Measurements from ENCODE around the gene KRT79.

Gene KRT79

GRCh38 chr12:52847335-52848102, 13.4 kb upstream of the KRT79 start:
- peaks cover under 1% of the 10 kb centered on the region for H3K4me1 Mint-ChIP-seq (ENCODE audit: low read depth)
- H3K27ac Mint-ChIP-seq = no peak overlapping the region
- H3K9me3 Mint-ChIP-seq (ENCODE audit: low read depth) = no peaks in the 10 kb centered on the region
- H3K36me3 Mint-ChIP-seq = no peaks in the 10 kb centered on the region
- H3K4me3 Mint-ChIP-seq = no peak overlapping the region
- no peaks in the 10 kb centered on the region for H3K27me3 Mint-ChIP-seq

- Mint-ChIP-seq H3K9me3 (ENCODE audit: low read depth) (no peaks in the 10 kb centered on the region), H3K4me3 (no peak overlapping the region), H3K36me3 (no peaks in the 10 kb centered on the region), H3K27ac (no peak overlapping the region), H3K27me3 (no peaks in the 10 kb centered on the region), H3K4me1 (ENCODE audit: low read depth) (peaks cover 6% of the 10 kb centered on the region)
Measured at GRCh38 chr12:52846356-52846970, 12.4 kb upstream of the KRT79 start.

- H3K27ac Mint-ChIP-seq = no peak overlapping the region
- H3K4me1 Mint-ChIP-seq (ENCODE audit: low read depth) = peaks cover 6% of the 10 kb centered on the region
- H3K9me3 Mint-ChIP-seq (ENCODE audit: low read depth) = no peaks in the 10 kb centered on the region
- H3K27me3 Mint-ChIP-seq = no peaks in the 10 kb centered on the region
- no peaks in the 10 kb centered on the region for H3K36me3 Mint-ChIP-seq
- H3K4me3 Mint-ChIP-seq = no peak overlapping the region
Measured at GRCh38 chr12:52845946-52846345, 11.8 kb upstream of the KRT79 start.

DNA sequence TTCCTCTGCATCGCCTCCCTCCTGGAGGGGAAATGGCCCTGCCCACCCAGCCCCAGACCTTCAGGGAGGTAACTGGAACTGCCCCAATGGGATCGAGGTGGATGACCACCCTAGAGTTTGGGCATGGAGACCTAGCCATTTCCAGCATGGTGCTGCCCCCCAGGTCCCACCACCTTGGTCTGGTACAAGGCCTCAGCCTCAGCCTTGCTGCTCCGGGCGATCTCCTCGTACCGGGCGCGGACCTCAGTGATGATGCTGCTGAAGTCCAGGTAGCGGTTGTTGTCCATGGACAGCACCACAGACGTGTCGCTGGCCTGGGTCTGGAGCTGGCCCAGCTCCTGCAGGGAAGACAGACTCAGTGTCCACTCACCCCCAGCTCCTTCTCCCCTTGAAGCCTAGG, 10.3 kb upstream of the KRT79 start:
- Mint-ChIP-seq H3K27ac (no peak overlapping the region), H3K9me3 (ENCODE audit: low read depth) (no peaks in the 10 kb centered on the region), H3K36me3 (no peaks in the 10 kb centered on the region)

GRCh38 chr12:52839436-52840105, 5.5 kb upstream of the KRT79 start:
- H3K4me1 Mint-ChIP-seq (ENCODE audit: low read depth) = peaks cover 50% of the 10 kb centered on the region
- peak overlapping the region; percentile 51 for H3K27ac Mint-ChIP-seq
- no peaks in the 10 kb centered on the region for H3K27me3 Mint-ChIP-seq
- no peaks in the 10 kb centered on the region for H3K9me3 Mint-ChIP-seq (ENCODE audit: low read depth)
- H3K36me3 Mint-ChIP-seq = no peaks in the 10 kb centered on the region
- no peak overlapping the region for H3K4me3 Mint-ChIP-seq

More for the DNA sequence above, 10.3 kb upstream of the KRT79 start:
- H3K27me3 Mint-ChIP-seq = no peaks in the 10 kb centered on the region
- no peak overlapping the region for H3K4me3 Mint-ChIP-seq
- peaks cover 6% of the 10 kb centered on the region for H3K4me1 Mint-ChIP-seq (ENCODE audit: low read depth)

GRCh38 chr12:52838609-52839435, 4.7 kb upstream of the KRT79 start:
- H3K4me3 Mint-ChIP-seq = no peak overlapping the region
- no peaks in the 10 kb centered on the region for H3K27me3 Mint-ChIP-seq
- no peaks in the 10 kb centered on the region for H3K9me3 Mint-ChIP-seq (ENCODE audit: low read depth)
- peak overlapping the region; percentile 71 for H3K27ac Mint-ChIP-seq
- peaks cover 52% of the 10 kb centered on the region for H3K4me1 Mint-ChIP-seq (ENCODE audit: low read depth)
- H3K36me3 Mint-ChIP-seq = no peaks in the 10 kb centered on the region

DNA sequence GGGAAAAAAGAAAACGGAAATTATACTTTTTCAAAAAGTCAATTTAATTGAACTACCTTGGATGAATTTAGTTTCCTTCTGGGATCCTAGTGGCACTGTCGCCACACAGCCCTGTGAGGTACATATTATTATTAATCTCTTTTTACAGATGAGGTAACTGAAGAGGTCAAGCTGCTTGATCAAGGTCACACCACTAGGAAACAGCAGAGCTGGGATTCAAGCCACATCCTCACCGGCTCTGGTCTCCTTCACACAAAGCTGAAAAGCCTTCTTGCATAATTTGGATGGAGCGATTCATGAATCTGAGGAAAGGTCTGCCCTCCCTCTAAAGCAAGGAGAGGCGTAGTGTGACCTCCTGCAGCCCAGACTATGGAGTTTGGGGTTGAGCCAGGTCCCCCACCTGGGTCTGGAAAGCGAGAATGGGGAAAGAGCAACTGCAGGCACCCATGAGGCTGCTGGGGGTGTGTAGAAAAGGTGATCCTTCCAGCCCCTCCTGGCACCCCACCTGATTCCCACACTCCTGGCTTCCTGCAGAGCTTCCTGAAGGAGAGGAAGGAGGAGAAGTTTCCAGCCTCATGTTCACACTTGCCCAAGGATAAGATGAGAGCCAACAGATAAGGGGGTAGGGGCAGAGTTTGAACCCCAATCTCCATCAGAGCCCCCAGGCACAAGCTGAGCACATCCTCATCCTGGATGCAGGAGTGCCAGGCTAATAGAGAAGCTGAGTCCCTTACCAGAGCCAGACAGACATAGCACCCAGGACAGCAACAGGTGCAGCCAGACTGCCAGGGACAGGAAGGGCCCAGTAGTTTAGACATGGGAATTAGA, 3.9 kb upstream of the KRT79 start:
- Mint-ChIP-seq H3K27me3 (no peaks in the 10 kb centered on the region), H3K36me3 (no peaks in the 10 kb centered on the region), H3K27ac (peak overlapping the region; percentile 99), H3K4me1 (ENCODE audit: low read depth) (peaks cover 52% of the 10 kb centered on the region), H3K9me3 (ENCODE audit: low read depth) (no peaks in the 10 kb centered on the region), H3K4me3 (no peak overlapping the region)

DNA sequence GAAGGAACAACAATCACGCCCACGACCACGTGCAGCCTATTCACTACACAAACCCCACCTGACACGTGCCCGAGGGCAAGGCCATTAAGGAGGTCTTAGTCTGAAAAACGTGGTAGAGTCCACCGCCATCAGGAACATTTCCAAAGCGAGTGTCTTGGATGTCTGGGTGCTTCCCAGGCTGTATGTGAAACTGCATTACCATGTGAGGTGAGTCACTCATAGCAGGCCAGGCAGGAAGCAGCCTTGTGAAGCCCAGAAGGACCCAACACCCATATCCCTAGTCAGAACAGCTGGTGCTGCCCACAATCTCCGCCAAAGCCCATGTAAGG, 3.3 kb upstream of the KRT79 start:
- Mint-ChIP-seq H3K9me3 (ENCODE audit: low read depth) (no peaks in the 10 kb centered on the region), H3K4me3 (peak overlapping the region; percentile 49), H3K36me3 (no peaks in the 10 kb centered on the region), H3K27ac (peak overlapping the region; percentile 99), H3K4me1 (ENCODE audit: low read depth) (peaks cover 50% of the 10 kb centered on the region), H3K27me3 (no peaks in the 10 kb centered on the region)

DNA sequence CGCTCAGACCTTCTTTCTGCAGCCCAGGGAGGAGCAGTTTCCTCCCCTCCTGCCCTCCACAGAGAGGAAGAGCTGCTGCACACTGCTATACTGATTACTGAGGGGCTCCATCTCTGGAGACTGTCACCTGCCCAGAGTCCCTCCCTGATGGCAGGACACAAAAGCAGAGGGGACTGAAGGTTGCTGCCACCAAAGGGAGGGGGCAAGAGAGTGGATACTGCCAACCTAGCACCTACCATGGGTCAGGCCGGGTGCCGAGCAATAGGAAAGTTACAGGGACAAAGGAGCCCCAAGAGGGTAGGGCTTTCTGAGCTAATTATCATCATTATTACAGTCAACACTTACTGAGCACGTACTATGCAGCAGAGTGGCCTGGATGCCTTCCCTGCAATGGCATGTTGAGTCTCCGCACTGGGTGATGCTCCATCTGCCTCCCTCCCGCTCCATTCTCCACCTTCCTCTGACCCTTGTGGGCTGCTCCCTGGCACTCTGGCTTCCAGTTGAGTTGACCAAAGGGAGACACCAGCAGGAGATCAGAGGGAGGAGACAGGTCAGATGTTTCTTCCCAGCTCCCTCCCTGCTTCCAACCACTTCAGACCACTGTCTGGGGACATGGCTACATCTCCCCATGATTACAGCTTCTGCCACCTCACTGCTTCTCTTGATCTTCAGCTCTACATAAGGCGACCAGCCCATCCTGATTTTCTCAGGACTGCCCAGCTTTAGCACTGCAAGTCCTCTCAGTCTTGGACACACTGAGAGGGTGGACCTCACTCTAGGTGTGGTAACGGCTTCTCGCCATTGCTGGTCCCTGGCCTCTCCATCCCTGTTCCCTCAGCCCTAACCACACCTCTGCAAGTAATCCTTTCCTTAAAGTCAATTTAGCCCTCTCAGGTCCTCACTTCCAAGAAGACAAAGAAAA, 2.6 kb upstream of the KRT79 start:
- H3K27me3 Mint-ChIP-seq = no peaks in the 10 kb centered on the region
- H3K4me1 Mint-ChIP-seq (ENCODE audit: low read depth) = peaks cover 46% of the 10 kb centered on the region
- H3K4me3 Mint-ChIP-seq = peak overlapping the region; percentile 58
- H3K9me3 Mint-ChIP-seq (ENCODE audit: low read depth) = no peaks in the 10 kb centered on the region
- peak overlapping the region; percentile 99 for H3K27ac Mint-ChIP-seq
- no peaks in the 10 kb centered on the region for H3K36me3 Mint-ChIP-seq

DNA sequence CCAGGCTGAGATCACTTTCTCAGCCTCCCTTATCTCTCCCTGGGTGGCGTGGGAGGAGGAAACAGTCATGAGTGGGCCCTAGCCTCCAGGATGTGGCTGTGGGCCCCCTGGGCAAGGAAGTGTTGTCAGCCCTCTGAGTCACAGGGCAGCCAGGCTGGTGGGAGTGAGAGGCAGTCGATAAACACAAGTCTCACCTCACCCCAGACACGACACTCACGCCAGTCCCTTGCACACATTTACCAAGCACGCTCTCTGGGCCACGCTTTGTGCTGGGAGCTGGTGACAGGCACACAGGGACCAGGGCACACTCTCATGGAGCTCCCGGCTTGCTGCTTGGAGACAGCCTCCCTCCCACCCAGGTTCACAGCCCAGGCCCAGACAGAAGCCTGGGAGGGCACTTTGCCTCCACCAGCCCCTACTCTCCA, 1.9 kb upstream of the KRT79 start:
- Mint-ChIP-seq H3K4me1 (ENCODE audit: low read depth) (peaks cover 46% of the 10 kb centered on the region), H3K36me3 (no peaks in the 10 kb centered on the region), H3K27ac (peak overlapping the region; percentile 99), H3K9me3 (ENCODE audit: low read depth) (no peaks in the 10 kb centered on the region), H3K4me3 (peak overlapping the region; percentile 58), H3K27me3 (no peaks in the 10 kb centered on the region)

GRCh38 chr12:52835271-52836041, 1.3 kb upstream of the KRT79 start:
- Mint-ChIP-seq H3K36me3 (no peaks in the 10 kb centered on the region), H3K27ac (peak overlapping the region; percentile 99), H3K4me3 (peak overlapping the region; percentile 58), H3K4me1 (ENCODE audit: low read depth) (peaks cover 46% of the 10 kb centered on the region), H3K27me3 (no peaks in the 10 kb centered on the region), H3K9me3 (ENCODE audit: low read depth) (no peaks in the 10 kb centered on the region)

DNA sequence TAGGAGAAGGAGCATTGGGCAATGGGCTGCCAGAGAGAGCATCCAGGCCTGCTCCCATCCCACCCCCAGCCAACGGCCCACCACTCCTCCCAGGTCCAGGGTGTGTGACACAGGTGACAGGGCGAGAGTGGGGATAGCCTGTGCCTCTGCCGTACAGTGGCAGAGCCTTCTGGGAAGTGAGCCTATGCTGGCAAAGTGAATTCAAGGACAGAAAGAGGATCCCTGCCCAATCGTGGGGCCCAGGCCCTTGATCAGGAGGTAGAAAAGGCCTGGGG, 553 bp upstream of the KRT79 start:
- H3K9me3 Mint-ChIP-seq (ENCODE audit: low read depth) = no peaks in the 10 kb centered on the region
- H3K4me3 Mint-ChIP-seq = no peak overlapping the region
- H3K4me1 Mint-ChIP-seq (ENCODE audit: low read depth) = peaks cover 46% of the 10 kb centered on the region
- no peaks in the 10 kb centered on the region for H3K36me3 Mint-ChIP-seq
- H3K27ac Mint-ChIP-seq = peak overlapping the region; percentile 81
- H3K27me3 Mint-ChIP-seq = no peaks in the 10 kb centered on the region
